OCI-LY7 (cell line): Measurements from ENCODE around the gene GPBAR1. TPM values are rescaled to one million over a fixed set of nuclear protein-coding genes. Genes with fewer than 3 reads are reported as not detected.

Experiments
- BruUV-seq: library from RNA; stranded (reverse); fragments of 400-500 nt; replicated peaks from 2 replicates; lab custom pipeline; 2021; lab: Mats Ljungman, UMichigan
- CTCF ChIA-PET: fragments of 300-600 bp; sonication (Branson Sonifier 250); formaldehyde crosslinking; loops from one replicate; lab custom pipeline; 2022; ENCODE audit warnings: antibody characterized with exemption; ENCODE audit not compliant: unreplicated experiment; lab: Charles Lee
- POLR2A ChIA-PET: fragments of 300-600 bp; sonication (Branson Sonifier 250); formaldehyde crosslinking; loops from one replicate; lab custom pipeline; 2022; ENCODE audit warnings: antibody characterized with exemption; lab: Charles Lee
- DNase-seq: peaks from one replicate; pipeline ENCODE4 v3.0.0-alpha.2; 2015; ENCODE audit warnings: low spot score
- H2AFZ ChIP-seq: fragments of 200-600 bp; sonication (generic), shearing (Covaris generic); 2 replicates; pipeline ENCODE4 v1.6.1; 2014; ENCODE audit warnings: mild to moderate bottlenecking, antibody characterized with exemption, low read length, moderate library complexity
- H3K27ac ChIP-seq: fragments of 200-600 bp; sonication (generic); 2 replicates; pipeline ENCODE4 v1.5.1; 2014; ENCODE audit warnings: mixed run types, low read depth, mild to moderate bottlenecking, moderate library complexity, low read length, inconsistent platforms; ENCODE audit not compliant: poor library complexity, severe bottlenecking
- H3K36me3 ChIP-seq: fragments of 200-600 bp; sonication (generic); 2 replicates; pipeline ENCODE4 v1.6.1; 2014; ENCODE audit warnings: mild to moderate bottlenecking, antibody characterized with exemption, low read length, moderate library complexity, mixed read lengths; ENCODE audit not compliant: insufficient read depth
- H3K4me1 ChIP-seq: fragments of 200-600 bp; sonication (generic); 2 replicates; pipeline ENCODE4 v1.5.1; 2014; ENCODE audit warnings: mild to moderate bottlenecking, low read length; ENCODE audit not compliant: insufficient read depth, poor library complexity, severe bottlenecking
- H3K4me2 ChIP-seq: fragments of 200-600 bp; sonication (generic); 2 replicates; pipeline ENCODE4 v1.6.1; 2014; ENCODE audit warnings: mild to moderate bottlenecking, low read length
- H3K4me3 ChIP-seq: fragments of 200-600 bp; sonication (generic); 2 replicates; pipeline ENCODE4 v1.5.1; 2014; ENCODE audit warnings: mild to moderate bottlenecking, low read depth, low read length; ENCODE audit not compliant: poor library complexity, severe bottlenecking
- H3K79me2 ChIP-seq: fragments of 200-600 bp; sonication (generic); 2 replicates; pipeline ENCODE4 v1.6.1; 2016; ENCODE audit warnings: low read depth, mild to moderate bottlenecking, low read length, moderate library complexity, mixed read lengths; ENCODE audit not compliant: insufficient read depth
- H3K9me2 ChIP-seq: fragments of 200-600 bp; sonication (generic); 2 replicates; pipeline ENCODE4 v1.6.1; 2016; ENCODE audit warnings: mild to moderate bottlenecking, low read length, mixed read lengths; ENCODE audit not compliant: insufficient read depth
- H3K9me3 ChIP-seq: fragments of 200-600 bp; sonication (generic); 2 replicates; pipeline ENCODE4 v1.6.1; 2014; ENCODE audit warnings: mild to moderate bottlenecking, mixed run types, low read length, mixed read lengths
- H4K20me1 ChIP-seq: fragments of 200-600 bp; sonication (generic); 2 replicates; pipeline ENCODE4 v1.6.1; 2014; ENCODE audit warnings: mild to moderate bottlenecking, antibody characterized with exemption, low read length, moderate library complexity, mixed read lengths; ENCODE audit not compliant: insufficient read depth
- CTCF ChIP-seq: fragments of 200-600 bp; sonication (generic); conservative IDR thresholded peaks from 2 replicates; pipeline ENCODE4 v1.5.1; 2014; ENCODE audit warnings: mild to moderate bottlenecking, antibody characterized with exemption, low read length, moderate library complexity, mixed read lengths
- EZH2phosphoT487 ChIP-seq: fragments of 200-600 bp; sonication (generic); IDR thresholded peaks from 2 replicates; pipeline ENCODE4 v1.6.1; 2018; ENCODE audit warnings: low read depth, borderline replicate concordance, mild to moderate bottlenecking, mixed run types, antibody characterized with exemption, low read length, moderate library complexity, mixed read lengths
- intact Hi-C: fragments of 100-400 bp; cut with micrococcal nuclease; formaldehyde crosslinking; loops from one replicate; pipeline ENCODE4 v1.10.0; 2022; ENCODE audit not compliant: unreplicated experiment
- total RNA-seq, 2 experiments: library from RNA; depleted of rRNA in 1 of 2; stranded (reverse); fragments of >200 nt in 1 of 2; shearing (Covaris generic) in 1 of 2; gene quantifications; 2 replicates each; pipeline ENCODE4 v1.2.3, GENCODE V29; 2014 to 2022

Gene GPBAR1
- total RNA-seq, 2 experiments from 2014 or later = 0.22 to 0.40 TPM

GRCh38 chr2:218217360-218218267 is 43.2 kb upstream of the GPBAR1 start:
- Histone ChIP-seq H3K4me3 (peak overlapping the region; percentile 90), H3K9me2 (no peaks in the 10 kb centered on the region), H3K9me3 (no peaks in the 10 kb centered on the region), H3K36me3 (peaks cover 40% of the 10 kb centered on the region), H2AFZ (no peak overlapping the region), H3K4me2 (peak overlapping the region; percentile 91), H3K4me1 (peaks cover 40% of the 10 kb centered on the region), H4K20me1 (peaks cover 28% of the 10 kb centered on the region), H3K27ac (peak overlapping the region; percentile 92), H3K79me2 (peaks cover 59% of the 10 kb centered on the region)
- no TSS peak for BruUV-seq
- no peak for TF ChIP-seq EZH2phosphoT487
- TF ChIP-seq CTCF = no peak
- peak; percentile 68 for DNase-seq
- POLR2A ChIA-PET = interaction anchor here (1.3 to 8.8 kb wide), 5 partner anchors 11 to 53 kb away, joined by 4 to 143 read pairs (median 5); partner anchors contain the start of genes AAMP and PNKD
- CTCF ChIA-PET = no interaction called here
- intact Hi-C loops = loop anchor here (2.0 to 5.0 kb wide), 5 partner anchors 39 to 350 kb away; partner anchors contain the start of genes AAMP, CNOT9, CTDSP1 and PNKD

GRCh38 chr2:218218268-218219185 is 42.3 kb upstream of the GPBAR1 start:
- H3K27ac ChIP-seq = peak overlapping the region; percentile 92
- H3K4me2 ChIP-seq = peak overlapping the region; percentile 91
- H3K9me3 ChIP-seq = no peaks in the 10 kb centered on the region
- ChIA-PET CTCF (interaction anchor here (1.8 kb wide), 1 partner anchor 11 kb away, joined by 5 read pairs; no protein-coding TSS in a partner anchor), POLR2A (interaction anchor here (0.6 to 8.8 kb wide), 10 partner anchors 10 to 316 kb away, joined by 3 to 143 read pairs (median 4); partner anchors contain the start of genes AAMP and PNKD)
- H3K36me3 ChIP-seq = peaks cover 49% of the 10 kb centered on the region
- BruUV-seq = TSS peak; percentile 67
- TF ChIP-seq CTCF (no peak), EZH2phosphoT487 (no peak)
- peak; percentile 77 for DNase-seq
- H2AFZ ChIP-seq = no peak overlapping the region
- intact Hi-C loops = loop anchor here (2.0 to 5.0 kb wide), 5 partner anchors 38 to 349 kb away; partner anchors contain the start of genes AAMP, CNOT9, CTDSP1 and PNKD
- H3K4me3 ChIP-seq = peak overlapping the region; percentile 90
- H3K9me2 ChIP-seq = no peaks in the 10 kb centered on the region
- H3K4me1 ChIP-seq = peaks cover 49% of the 10 kb centered on the region
- peaks cover 68% of the 10 kb centered on the region for H3K79me2 ChIP-seq
- peaks cover 37% of the 10 kb centered on the region for H4K20me1 ChIP-seq
